Stimulated activated CD8-positive, alpha-beta memory T cell treated with anti-CD3 and anti-CD28 coated beads, Interleukin-4, amount 100 ng/mL, for 24 hours (primary cell): ENCODE data around the gene SELENOP.
"Not testable (repeated sequence)": the region's sequence is repeated elsewhere in the genome, so short reads cannot be mapped to it uniquely, and the experiment has no call there.

ENCODE experiments used
- DNase-seq: peaks from one replicate; pipeline ENCODE4 v3.0.0-alpha.2; 2020; ENCODE audit warnings: low read depth

SELENOP gene

DNA sequence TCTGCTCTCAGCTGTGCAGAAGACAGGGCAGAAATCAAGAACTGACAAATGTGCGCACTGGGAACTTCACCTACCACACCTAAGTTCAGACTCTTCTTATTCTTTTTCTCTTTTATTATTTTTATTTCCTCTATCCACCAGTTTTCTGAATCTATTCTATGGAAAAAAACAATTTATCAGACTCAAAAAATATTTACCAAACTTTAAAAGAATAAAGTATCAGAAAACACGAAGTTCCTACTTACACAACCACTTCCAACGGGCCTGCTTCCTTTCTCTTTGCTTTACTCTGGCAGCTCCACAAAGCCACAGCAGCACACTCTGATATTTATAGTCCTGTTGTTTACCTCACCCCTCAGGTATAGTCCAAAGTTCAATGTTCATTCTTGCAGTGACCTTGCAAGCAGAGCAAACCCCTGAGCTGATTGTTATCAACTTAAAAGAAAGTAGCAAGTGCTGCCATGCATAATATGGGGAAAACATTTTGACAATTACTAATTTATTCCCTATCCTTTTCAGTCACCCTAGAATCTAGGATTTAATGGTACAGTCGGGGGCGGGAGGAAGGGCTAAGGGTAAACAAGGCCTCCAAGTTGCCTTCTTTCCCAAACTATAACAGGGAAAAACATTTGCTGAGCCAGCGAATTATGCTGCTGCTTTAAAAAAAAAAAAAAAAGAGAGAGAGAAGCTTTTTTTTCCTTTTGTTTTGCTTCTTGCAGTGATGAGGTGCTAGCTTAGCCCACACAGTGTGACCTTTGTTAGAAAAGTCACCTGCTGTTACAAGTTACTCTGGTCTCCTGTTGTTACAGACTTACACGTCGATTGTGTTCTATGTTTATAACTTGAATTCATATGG is at the start of gene SELENOP:
TSS of gene SELENOP (minus strand) at position 302 of the 856 bp plus-strand sequence. CDS start 3,539 bp downstream, outside the sequence.
- no peak for DNase-seq

DNA sequence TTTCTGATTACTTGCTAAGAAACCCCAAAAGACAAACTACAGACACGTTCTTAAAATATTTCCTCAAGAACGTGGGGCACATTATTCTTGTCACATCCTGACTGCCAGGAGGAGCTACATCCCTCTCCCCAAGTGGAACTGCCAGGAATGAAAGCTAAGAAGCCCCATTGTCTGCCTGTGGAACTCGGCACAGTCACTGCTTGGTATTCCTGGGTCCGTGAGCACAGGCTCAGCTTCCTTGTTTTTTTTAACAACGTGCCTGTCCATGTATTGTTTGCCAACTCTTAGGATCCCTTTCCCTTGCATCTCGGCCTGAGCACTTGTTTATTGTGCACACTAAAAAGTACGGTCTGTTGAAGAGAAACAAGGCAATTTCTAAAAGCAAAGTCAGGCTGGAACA is 47.0 kb upstream of the SELENOP start:
- DNase-seq = no peak

DNA sequence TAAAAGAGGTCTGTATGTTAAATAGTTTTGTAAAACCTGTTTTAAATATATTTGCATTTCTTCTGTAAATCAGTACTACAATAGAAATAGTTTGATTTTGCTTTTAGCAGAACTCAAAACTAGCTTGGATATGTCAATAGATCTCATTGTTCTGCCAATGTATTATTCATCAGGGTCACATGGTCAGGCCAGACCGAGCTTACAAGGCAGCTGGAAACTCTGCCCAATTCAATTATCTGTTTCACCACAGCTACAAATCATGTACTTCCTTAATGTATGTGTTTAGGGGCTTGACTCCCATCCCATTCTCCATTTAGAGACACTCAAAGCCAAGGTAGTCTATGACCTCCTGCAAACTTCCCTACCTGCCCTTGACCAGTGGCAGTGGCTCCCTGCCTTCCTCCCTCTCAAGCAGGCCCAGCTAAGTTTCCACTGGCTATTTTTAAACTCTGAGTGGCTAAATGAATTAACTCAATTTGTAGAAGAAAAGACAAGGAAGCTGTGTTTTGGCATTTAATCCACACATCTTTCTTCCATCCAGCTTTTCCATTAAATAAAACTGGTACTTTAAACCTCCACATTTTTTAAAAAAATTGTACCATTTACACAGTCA is 46.4 kb upstream of the SELENOP start:
- DNase-seq = no peak

GRCh38 chr5:42855811-42856210 is 44.1 kb upstream of the SELENOP start:
- DNase-seq = no peak

DNA sequence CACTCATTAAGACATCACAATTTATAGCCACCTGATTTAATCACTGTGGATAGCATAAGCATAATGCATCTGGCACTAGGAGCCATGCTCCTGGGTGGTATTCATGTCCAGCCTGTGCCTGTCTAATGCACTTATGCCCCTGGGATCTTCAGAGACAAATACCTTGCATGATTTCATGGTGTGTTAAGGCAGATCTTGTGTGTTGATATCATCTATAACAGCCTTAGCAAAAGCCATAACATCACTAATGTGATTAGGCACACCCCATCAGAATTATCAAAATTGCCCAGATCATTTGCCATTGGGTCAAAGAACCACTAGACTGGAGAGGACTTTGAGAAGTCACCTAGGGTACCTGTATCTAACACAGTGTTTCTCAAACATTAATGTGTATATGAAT is 43.7 kb upstream of the SELENOP start:
- no peak for DNase-seq

DNA sequence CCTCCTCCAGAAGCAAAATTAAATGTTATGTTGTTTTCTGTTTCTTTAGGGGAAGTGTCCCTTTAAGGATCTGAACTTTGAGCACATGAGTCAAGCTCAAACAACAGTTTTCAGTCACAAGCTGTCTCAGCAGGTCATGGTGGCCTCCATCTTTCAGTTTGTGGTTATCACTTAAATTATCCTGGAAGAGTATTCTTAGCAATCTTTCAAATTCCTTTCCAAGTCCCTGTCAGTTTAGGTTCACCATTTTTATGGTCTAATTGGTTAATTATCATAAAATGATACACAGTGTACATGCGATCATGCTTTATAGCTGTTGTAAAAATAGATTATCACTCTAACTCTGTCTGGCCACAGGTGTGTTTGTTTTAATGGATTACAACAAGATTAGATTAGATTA is 43.1 kb upstream of the SELENOP start:
- no peak for DNase-seq

DNA sequence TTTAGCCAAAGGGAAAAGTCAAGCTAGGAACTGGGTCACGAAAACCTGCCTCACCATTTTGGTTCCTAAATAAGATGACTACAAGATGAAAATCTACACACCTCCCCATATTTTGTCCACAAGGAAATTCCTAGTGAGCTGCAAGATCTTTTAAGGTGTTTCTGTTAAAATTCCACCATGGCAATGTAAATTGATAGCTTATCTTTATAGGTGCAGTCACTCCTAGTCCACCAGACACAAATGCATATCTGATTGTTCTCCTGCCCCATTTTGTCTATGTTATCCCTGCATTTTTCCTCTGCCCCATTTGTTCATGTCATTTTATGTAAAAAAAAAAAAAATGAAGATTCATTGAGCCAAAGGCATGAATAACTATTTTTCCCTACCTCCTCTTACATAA is 41.1 kb upstream of the SELENOP start:
- DNase-seq = no peak

DNA sequence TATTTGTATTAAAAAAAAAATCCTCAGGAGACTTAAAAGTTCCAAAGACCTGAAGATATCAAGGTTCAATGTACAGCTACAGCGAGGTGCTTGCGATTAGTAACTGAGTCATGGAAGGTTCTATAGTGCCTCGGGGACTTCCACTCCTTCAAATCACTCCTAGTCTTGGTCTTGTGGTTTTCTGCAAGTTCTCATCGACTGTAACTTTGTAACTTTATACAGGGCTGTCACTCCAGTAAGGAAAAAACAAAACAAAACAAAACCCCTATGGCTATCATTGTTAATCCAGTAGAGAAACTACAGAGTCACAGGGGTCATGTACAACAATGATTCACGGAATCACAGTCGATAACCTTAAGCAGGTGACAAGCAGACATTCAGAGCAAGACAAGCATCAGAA is 39.8 kb upstream of the SELENOP start:
- no peak for DNase-seq

- DNase-seq = no peak
Observed at GRCh38 chr5:42848545-42848944, 36.9 kb upstream of the SELENOP start.

DNA sequence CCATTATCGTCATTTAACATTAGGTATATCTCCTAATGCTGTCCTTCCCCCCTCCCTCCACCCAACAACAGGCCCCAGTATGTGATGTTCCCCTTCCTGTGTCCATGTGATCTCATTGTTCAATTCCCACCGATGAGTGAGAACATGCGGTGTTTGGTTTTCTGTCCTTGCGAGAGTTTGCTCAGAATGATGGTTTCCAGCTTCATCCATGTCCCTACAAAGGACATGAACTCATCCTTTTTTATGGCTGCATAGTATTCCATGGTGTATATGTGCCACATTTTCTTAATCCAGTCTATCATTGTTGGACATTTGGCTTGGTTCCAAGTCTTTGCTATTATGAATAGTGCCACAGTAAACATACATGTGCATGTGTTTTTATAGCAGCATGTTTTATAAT is 32.7 kb upstream of the SELENOP start:
- not testable (repeated sequence) for DNase-seq

DNA sequence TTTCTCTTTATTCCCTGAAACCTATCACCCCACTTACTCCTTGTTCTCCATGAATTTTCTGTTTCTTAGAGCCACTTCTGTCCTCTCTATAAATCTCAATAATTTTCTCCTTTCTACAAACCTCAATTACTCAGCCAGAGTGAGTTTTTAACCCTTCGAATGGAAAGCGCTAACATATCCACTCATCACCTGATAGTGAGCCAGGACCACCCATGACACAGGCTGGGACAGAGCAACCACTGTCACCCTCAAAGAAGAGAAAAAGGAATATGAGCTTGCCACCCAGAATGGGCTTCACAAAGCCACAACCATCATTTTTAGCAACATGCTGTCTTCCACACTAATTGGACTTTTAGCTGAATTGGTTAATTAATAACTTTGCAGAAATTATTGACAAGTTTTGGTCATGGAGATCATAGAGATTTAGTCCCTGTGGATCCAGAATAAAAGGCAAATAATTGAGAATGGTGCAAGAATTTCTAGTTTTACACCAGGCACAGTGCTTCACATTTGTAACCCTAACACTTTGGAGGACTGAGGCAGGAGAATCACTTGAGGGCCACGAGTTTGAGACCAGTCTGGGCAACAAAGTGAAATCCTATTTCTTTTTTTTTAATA is 32.1 kb upstream of the SELENOP start:
- no peak for DNase-seq

DNA sequence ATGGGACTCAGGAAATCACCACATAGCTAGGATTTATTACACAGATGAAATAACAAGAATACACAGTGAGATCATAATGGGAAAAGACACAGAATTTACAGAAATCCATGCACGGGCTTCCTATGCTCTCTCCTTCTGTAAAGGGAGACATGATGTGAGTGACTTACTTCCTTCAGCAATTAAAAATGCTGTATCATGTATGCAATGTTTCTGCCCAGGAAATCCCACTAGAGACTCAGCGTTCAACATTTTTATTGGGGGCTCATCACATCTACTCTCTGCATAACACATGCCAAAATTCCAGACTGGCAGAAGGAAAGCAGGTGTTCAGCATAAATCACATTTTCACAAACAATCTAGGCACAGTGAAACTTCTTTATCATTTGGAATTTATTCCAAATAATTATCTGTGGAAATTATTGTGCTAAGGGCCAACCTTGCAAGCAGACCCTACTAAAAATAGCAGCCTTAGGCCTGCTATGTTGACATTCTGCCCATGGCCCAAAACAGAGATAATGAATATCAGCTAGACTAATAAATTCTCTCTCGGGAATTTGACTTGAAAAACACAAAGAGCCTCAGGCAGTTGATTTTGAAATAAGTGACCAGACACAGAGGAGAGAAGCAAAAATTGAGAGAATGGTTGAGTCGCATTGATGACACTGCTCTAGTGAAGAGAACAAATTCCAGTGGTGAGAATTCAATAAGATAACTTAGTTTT is 31.4 kb upstream of the SELENOP start:
- no peak for DNase-seq

GRCh38 chr5:42840842-42841567 is 29.3 kb upstream of the SELENOP start:
- DNase-seq = no peak

- no peak for DNase-seq
Observed at GRCh38 chr5:42840269-42840668, 28.6 kb upstream of the SELENOP start.

- DNase-seq = no peak
Observed at GRCh38 chr5:42839196-42839595, 27.5 kb upstream of the SELENOP start.

DNA sequence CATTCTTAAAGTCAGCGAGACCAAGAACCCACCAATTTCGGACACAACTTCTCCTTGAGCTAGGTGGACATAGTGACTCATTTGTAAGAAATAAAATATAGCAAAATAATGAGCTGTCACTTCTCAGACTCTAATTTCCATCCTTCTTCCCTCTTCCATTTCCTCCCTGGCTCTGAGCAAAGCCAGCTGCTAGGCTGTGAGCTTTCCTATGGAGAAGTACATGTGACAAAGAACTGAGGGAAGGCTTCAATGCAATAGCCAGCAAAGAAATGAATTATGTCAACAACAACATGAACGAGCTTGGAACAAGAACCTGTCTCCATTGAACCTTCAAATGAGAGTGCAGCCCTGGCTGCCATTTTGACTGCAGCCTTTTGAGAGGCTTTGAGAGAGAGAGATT is 25.9 kb upstream of the SELENOP start:
- no peak for DNase-seq

- no peak for DNase-seq
Observed at GRCh38 chr5:42836070-42836769, 24.5 kb upstream of the SELENOP start.

DNA sequence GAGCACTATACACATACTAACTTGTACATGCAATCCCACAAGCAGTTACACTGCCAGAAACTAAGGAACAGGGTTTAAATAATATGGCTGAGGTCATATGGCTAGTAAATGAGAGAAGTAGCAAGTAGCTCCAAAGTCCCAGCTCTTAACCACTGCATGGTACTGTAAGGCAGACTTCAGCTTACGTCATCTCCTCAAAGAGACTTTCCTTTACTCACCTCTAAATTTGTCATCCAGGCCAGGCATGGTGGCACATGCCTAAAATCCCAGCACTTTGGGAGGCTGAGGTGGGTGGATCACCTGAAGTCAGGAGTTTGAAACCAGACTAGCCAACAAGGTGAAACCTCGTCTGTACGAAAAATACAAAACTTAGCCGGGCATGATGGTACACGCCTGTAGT is 20.4 kb upstream of the SELENOP start:
- no peak for DNase-seq

DNA sequence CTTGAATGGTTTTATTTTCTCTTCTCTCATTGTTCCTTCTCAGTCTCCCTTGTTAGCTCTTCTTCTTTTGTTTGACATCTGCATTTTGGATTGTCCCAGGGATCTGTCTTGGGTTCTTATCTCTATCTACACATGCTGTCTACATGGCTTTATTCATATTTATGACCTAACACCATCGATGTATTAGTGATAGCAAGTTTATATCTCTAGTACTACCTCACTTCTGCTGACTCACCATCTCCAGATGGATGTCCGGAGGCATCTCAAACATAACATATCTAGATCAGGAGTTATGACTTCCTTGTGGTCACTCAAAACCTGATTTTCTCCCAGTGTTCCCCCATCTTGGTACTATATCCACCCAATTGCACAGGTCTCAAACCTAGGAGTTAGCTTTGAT is 19.2 kb upstream of the SELENOP start:
- no peak for DNase-seq

GRCh38 chr5:42828671-42829070 is 17.0 kb upstream of the SELENOP start:
- no peak for DNase-seq
